Activated CD4-positive, alpha-beta T cell treated with anti-CD3 and anti-CD28 coated beads, Interleukin-2, Interleukin-4, amounts not matched to agents 100 ng/mL and 50 ng/mL, durations not matched to agents 16 hours and 8 hours (primary cell): ENCODE measurements around the gene ADGRG7.

Experiments
- DNase-seq: peaks from one replicate; pipeline ENCODE4 v3.0.0-alpha.2; 2020; ENCODE audit warnings: low spot score

ADGRG7 gene

GRCh38 chr3:100744671-100745070 is 135.3 kb downstream of the ADGRG7 start:
- no peak for DNase-seq
